AML-193 (cell line): Measurements from ENCODE around the gene NBPF1.
"Not testable (repeated sequence)": the region's sequence is repeated elsewhere in the genome, so short reads cannot be mapped to it uniquely, and the experiment has no call there.

Experiments used
- DNase-seq, 2 experiments: peaks; one replicate each; lab custom pipeline; 2025; lab: John Stamatoyannopoulos, UW

The NBPF1 gene

GRCh38 chr1:16512624-16513411 is 100.5 kb downstream of the NBPF1 start:
- not testable (repeated sequence) for DNase-seq
